HepG2 (cell line): ENCODE results near the gene FAAP100. TPM values are rescaled to one million over a fixed set of nuclear protein-coding genes. Genes with fewer than 3 reads are reported as not detected.
A peak's percentile ranks its signal among the peaks of the same experiment; 100 is the strongest.

Experiments used
- ASH2L ChIP-seq: fragments of 300-600, 200-600 bp; sonication (generic); IDR thresholded peaks from 2 replicates; pipeline ENCODE4 v1.7.0; 2017; ENCODE audit warnings: low read depth, mild to moderate bottlenecking, moderate library complexity, mixed read lengths, low read length; ENCODE audit not compliant: insufficient read length
- HOXA5 ChIP-seq: sonication (generic); formaldehyde crosslinking; IDR thresholded peaks from 2 replicates; pipeline ENCODE4 v1.4.0; 2020; ENCODE audit warnings: missing genetic modification reagents
- PAF1 ChIP-seq: IDR thresholded peaks from 2 replicates; pipeline ENCODE4 v1.6.1; 2016; ENCODE audit warnings: missing genetic modification reagents, missing compliant biosample characterization
- SAP130 ChIP-seq: IDR thresholded peaks from 2 replicates; pipeline ENCODE4 v1.6.1; 2016; ENCODE audit warnings: low read depth
- XBP1 ChIP-seq: sonication (generic); formaldehyde crosslinking; IDR thresholded peaks from 2 replicates; pipeline ENCODE4 v1.5.0; 2020; ENCODE audit warnings: missing genetic modification reagents
- ZNF138 ChIP-seq: sonication (generic); formaldehyde crosslinking; IDR thresholded peaks from 2 replicates; pipeline ENCODE4 v1.5.0; 2020; ENCODE audit warnings: mild to moderate bottlenecking, low read depth, missing genetic modification reagents
- ZNF619 ChIP-seq: sonication (generic); formaldehyde crosslinking; IDR thresholded peaks from 2 replicates; pipeline ENCODE4 v1.4.0; 2020; ENCODE audit warnings: mild to moderate bottlenecking, missing genetic modification reagents
- ZNF737 ChIP-seq: sonication (generic); formaldehyde crosslinking; IDR thresholded peaks from 2 replicates; pipeline ENCODE4 v1.5.0; 2020; ENCODE audit warnings: missing genetic modification reagents, mild to moderate bottlenecking, borderline replicate concordance
- polyA plus RNA-seq, 8 experiments: library from polyadenylated mRNA; depleted of rRNA in 3 of 8; stranded (reverse) in 7 of 8; unstranded in 1 of 8; fragments of >200 nt; fragmentation: Illumina TruSeq in 4 of 8; extraction: Trizol in 4 of 8; gene quantifications; 2 replicates each; pipeline versions ENCODE4 v1.2.1 to v1.2.3, GENCODE V29; 2011 to 2016; ENCODE audit warnings: low read depth in 4 of 8, missing spikeins in 1 of 8, mixed read lengths in 1 of 8; ENCODE audit not compliant: insufficient read depth in 1 of 8
- total RNA-seq, 5 experiments: library from RNA; depleted of rRNA; stranded (reverse); fragments of >200 nt; fragmentation: Illumina TruSeq; extraction: Trizol; gene quantifications; 2 replicates each; pipeline ENCODE4 v1.2.3, GENCODE V29; 2016; ENCODE audit warnings: low read depth in 1 of 5
- TF ChIP-seq, protein P1 (sequence below): sonication (generic); formaldehyde crosslinking; IDR thresholded peaks from 2 replicates; pipeline ENCODE4 v1.4.0; 2020; ENCODE audit warnings: low read depth, mild to moderate bottlenecking, missing genetic modification reagents
- TF ChIP-seq, protein P2 (sequence below): sonication (generic); formaldehyde crosslinking; IDR thresholded peaks from 2 replicates; pipeline ENCODE4 v1.4.0; 2020; ENCODE audit warnings: missing genetic modification reagents, mild to moderate bottlenecking, borderline replicate concordance
- TF ChIP-seq, protein P3 (sequence below): sonication (generic); formaldehyde crosslinking; IDR thresholded peaks from 2 replicates; pipeline ENCODE4 v1.4.0; 2020; ENCODE audit warnings: missing genetic modification reagents
- TF ChIP-seq, protein P4 (sequence below): sonication (generic); formaldehyde crosslinking; IDR thresholded peaks from 2 replicates; pipeline ENCODE4; 2020; ENCODE audit warnings: missing genetic modification reagents, mild to moderate bottlenecking, borderline replicate concordance
- TF ChIP-seq, protein P5 (sequence below): IDR thresholded peaks from 2 replicates; pipeline ENCODE4 v1.6.1; 2016; ENCODE audit warnings: missing compliant biosample characterization, missing genetic modification reagents, borderline replicate concordance
- TF ChIP-seq, protein P6 (sequence below): IDR thresholded peaks from 2 replicates; pipeline ENCODE4 v1.6.1; 2016; ENCODE audit warnings: low read depth, borderline replicate concordance
- TF ChIP-seq, protein P7 (sequence below): sonication (generic); formaldehyde crosslinking; IDR thresholded peaks from 2 replicates; pipeline ENCODE4 v1.9.0; 2022; ENCODE audit warnings: missing genetic modification reagents, mild to moderate bottlenecking, borderline replicate concordance

The FAAP100 gene
- total and polyA plus RNA-seq, 2 of the 13 experiments (the other 11 are each of a cell fraction or from before 2014, with no cell fraction given): 7.6 to 20.8 TPM

DNA sequence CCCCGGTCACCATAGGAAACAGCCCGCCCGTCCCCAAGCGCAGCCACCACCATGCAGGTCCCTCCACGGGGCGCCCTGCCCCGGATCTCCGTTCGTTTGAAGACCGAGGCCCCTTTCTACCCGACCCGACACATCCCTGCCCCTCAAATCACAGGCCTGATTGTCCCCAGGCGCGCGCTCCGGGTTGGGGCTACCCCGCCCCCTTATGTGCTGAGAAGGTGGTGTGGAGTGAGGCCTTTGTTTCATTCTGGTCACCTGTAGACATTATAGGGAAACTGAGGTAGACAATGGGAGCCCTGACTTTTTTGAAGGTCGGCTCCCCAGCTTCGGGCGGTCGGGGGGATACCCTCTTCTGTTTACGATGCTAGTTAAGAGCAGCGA lies 38.8 kb downstream of the FAAP100 start (continued):
- peak; percentile 78 for TF ChIP-seq ASH2L
- TF ChIP-seq HOXA5 (CRISPR knock-in tag): no peak
- TF ChIP-seq, protein P1, sequence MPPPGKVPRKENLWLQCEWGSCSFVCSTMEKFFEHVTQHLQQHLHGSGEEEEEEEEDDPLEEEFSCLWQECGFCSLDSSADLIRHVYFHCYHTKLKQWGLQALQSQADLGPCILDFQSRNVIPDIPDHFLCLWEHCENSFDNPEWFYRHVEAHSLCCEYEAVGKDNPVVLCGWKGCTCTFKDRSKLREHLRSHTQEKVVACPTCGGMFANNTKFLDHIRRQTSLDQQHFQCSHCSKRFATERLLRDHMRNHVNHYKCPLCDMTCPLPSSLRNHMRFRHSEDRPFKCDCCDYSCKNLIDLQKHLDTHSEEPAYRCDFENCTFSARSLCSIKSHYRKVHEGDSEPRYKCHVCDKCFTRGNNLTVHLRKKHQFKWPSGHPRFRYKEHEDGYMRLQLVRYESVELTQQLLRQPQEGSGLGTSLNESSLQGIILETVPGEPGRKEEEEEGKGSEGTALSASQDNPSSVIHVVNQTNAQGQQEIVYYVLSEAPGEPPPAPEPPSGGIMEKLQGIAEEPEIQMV (CRISPR knock-in tag): 0 out of 2 replicates have a peak, but pooled peaks have one; percentile 36
- TF ChIP-seq, protein P2, sequence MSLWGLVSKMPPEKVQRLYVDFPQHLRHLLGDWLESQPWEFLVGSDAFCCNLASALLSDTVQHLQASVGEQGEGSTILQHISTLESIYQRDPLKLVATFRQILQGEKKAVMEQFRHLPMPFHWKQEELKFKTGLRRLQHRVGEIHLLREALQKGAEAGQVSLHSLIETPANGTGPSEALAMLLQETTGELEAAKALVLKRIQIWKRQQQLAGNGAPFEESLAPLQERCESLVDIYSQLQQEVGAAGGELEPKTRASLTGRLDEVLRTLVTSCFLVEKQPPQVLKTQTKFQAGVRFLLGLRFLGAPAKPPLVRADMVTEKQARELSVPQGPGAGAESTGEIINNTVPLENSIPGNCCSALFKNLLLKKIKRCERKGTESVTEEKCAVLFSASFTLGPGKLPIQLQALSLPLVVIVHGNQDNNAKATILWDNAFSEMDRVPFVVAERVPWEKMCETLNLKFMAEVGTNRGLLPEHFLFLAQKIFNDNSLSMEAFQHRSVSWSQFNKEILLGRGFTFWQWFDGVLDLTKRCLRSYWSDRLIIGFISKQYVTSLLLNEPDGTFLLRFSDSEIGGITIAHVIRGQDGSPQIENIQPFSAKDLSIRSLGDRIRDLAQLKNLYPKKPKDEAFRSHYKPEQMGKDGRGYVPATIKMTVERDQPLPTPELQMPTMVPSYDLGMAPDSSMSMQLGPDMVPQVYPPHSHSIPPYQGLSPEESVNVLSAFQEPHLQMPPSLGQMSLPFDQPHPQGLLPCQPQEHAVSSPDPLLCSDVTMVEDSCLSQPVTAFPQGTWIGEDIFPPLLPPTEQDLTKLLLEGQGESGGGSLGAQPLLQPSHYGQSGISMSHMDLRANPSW (CRISPR knock-in tag): 0 out of 2 replicates have a peak, but pooled peaks have one; percentile 40
- TF ChIP-seq XBP1: no peak
- TF ChIP-seq, protein P3, sequence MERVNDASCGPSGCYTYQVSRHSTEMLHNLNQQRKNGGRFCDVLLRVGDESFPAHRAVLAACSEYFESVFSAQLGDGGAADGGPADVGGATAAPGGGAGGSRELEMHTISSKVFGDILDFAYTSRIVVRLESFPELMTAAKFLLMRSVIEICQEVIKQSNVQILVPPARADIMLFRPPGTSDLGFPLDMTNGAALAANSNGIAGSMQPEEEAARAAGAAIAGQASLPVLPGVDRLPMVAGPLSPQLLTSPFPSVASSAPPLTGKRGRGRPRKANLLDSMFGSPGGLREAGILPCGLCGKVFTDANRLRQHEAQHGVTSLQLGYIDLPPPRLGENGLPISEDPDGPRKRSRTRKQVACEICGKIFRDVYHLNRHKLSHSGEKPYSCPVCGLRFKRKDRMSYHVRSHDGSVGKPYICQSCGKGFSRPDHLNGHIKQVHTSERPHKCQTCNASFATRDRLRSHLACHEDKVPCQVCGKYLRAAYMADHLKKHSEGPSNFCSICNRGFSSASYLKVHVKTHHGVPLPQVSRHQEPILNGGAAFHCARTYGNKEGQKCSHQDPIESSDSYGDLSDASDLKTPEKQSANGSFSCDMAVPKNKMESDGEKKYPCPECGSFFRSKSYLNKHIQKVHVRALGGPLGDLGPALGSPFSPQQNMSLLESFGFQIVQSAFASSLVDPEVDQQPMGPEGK (CRISPR knock-in tag): peak; percentile 24; the same call in 1 of the 2 replicates
- no peak for TF ChIP-seq ZNF737 (CRISPR knock-in tag)
- no peak for TF ChIP-seq PAF1 (CRISPR knock-in tag)
- TF ChIP-seq ZNF619 (CRISPR knock-in tag): 0 out of 2 replicates have a peak, but pooled peaks have one; percentile 45
- 0 out of 2 replicates have a peak, but pooled peaks have one; percentile 26 for TF ChIP-seq ZNF138 (CRISPR knock-in tag)
- TF ChIP-seq, protein P4, sequence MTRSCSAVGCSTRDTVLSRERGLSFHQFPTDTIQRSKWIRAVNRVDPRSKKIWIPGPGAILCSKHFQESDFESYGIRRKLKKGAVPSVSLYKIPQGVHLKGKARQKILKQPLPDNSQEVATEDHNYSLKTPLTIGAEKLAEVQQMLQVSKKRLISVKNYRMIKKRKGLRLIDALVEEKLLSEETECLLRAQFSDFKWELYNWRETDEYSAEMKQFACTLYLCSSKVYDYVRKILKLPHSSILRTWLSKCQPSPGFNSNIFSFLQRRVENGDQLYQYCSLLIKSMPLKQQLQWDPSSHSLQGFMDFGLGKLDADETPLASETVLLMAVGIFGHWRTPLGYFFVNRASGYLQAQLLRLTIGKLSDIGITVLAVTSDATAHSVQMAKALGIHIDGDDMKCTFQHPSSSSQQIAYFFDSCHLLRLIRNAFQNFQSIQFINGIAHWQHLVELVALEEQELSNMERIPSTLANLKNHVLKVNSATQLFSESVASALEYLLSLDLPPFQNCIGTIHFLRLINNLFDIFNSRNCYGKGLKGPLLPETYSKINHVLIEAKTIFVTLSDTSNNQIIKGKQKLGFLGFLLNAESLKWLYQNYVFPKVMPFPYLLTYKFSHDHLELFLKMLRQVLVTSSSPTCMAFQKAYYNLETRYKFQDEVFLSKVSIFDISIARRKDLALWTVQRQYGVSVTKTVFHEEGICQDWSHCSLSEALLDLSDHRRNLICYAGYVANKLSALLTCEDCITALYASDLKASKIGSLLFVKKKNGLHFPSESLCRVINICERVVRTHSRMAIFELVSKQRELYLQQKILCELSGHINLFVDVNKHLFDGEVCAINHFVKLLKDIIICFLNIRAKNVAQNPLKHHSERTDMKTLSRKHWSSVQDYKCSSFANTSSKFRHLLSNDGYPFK (CRISPR knock-in tag): peak; percentile 26; the same call in 1 of the 2 replicates
- TF ChIP-seq, protein P5, sequence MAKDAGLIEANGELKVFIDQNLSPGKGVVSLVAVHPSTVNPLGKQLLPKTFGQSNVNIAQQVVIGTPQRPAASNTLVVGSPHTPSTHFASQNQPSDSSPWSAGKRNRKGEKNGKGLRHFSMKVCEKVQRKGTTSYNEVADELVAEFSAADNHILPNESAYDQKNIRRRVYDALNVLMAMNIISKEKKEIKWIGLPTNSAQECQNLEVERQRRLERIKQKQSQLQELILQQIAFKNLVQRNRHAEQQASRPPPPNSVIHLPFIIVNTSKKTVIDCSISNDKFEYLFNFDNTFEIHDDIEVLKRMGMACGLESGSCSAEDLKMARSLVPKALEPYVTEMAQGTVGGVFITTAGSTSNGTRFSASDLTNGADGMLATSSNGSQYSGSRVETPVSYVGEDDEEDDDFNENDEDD: no peak; the same call in 1 of the 2 replicates
- TF ChIP-seq, protein P6, sequence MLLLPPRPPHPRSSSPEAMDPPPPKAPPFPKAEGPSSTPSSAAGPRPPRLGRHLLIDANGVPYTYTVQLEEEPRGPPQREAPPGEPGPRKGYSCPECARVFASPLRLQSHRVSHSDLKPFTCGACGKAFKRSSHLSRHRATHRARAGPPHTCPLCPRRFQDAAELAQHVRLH (CRISPR knock-in tag): 0 out of 2 replicates have a peak, but pooled peaks have one; percentile 25
- peak; percentile 48; the same call in 1 of the 2 replicates for TF ChIP-seq SAP130 (CRISPR knock-in tag)
- TF ChIP-seq, protein P7, sequence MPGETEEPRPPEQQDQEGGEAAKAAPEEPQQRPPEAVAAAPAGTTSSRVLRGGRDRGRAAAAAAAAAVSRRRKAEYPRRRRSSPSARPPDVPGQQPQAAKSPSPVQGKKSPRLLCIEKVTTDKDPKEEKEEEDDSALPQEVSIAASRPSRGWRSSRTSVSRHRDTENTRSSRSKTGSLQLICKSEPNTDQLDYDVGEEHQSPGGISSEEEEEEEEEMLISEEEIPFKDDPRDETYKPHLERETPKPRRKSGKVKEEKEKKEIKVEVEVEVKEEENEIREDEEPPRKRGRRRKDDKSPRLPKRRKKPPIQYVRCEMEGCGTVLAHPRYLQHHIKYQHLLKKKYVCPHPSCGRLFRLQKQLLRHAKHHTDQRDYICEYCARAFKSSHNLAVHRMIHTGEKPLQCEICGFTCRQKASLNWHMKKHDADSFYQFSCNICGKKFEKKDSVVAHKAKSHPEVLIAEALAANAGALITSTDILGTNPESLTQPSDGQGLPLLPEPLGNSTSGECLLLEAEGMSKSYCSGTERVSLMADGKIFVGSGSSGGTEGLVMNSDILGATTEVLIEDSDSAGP (CRISPR knock-in tag): no peak
